GM19239 (cell line): ENCODE measurements around the gene TAF11L4.
A peak's percentile ranks its signal among the peaks of the same experiment; 100 is the strongest.
"Not testable (repeated sequence)": the region's sequence is repeated elsewhere in the genome, so short reads cannot be mapped to it uniquely, and the experiment has no call there.

ENCODE experiments used
- DNase-seq: peaks from one replicate; pipeline ENCODE4 v3.0.0; 2011; ENCODE audit warnings: low spot score; ENCODE audit not compliant: insufficient read length
- FAIRE-seq: peaks from 2 replicates; lab custom pipeline; 2011; peaks lifted over from hg19 to GRCh38; lab: Jason Lieb, UNC

The TAF11L4 gene

GRCh38 chr5:17521501-17521900 lies at the start of gene TAF11L4:
Gene TAF11L4, plus strand, starts transcription at chr5:17521801.
- FAIRE-seq, DNase-seq: not testable (repeated sequence)

- not testable (repeated sequence) for FAIRE-seq, DNase-seq
Observed at GRCh38 chr5:17475064-17475463, 46.5 kb upstream of the TAF11L4 start.

DNA sequence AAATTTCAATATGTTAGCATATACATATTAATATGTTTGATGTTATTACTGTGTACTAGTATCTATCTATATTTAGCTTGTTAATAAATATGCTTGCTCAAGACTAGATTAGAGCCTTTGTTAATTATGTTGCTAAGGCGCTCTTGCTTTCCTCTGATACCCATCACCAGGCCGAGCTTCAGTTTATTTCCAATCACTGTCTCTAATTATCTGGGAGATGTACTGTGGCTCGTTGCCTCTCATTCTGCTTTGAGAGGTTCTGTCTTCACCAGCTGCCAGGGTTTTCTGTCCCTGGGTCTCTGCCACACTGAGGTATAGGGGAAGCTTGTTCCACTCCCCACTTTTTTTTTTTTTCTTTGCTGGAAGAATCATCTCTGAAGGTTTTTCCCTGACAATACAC lies 44.6 kb upstream of the TAF11L4 start:
- DNase-seq (no peak), FAIRE-seq (no peak)

DNA sequence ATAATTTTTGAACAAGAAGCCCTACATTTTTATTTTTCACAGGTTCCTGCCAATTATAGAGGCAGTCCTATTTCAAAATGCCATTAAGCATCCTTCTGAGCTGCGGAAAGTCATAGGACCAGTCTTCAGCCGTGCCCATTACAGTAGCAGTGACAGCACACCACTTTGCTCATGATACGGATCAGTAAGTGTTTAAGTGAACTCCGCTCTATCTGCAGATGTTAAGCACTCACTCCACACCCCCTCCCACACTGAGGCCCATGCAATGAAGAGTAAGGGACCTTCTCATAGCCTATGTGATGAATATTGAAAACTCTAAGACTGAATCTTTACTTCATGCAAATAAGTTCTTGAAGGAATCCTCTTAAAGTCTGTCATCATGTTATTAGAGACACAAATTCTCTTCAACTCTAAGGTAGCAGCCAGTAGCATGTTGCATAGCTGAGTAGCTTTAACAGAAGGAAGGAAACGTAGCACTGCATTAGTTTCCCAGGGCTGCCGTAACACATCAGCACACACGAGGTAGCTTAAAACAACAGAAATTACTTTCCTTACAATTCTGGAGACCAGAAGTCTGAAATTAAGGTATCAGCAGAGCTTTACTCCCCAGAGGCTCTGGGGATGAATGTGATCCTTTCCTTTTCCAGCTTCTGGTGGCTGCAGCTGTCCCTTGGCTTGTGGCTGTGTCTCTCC lies 43.9 kb upstream of the TAF11L4 start:
- FAIRE-seq (no peak), DNase-seq (no peak)

DNA sequence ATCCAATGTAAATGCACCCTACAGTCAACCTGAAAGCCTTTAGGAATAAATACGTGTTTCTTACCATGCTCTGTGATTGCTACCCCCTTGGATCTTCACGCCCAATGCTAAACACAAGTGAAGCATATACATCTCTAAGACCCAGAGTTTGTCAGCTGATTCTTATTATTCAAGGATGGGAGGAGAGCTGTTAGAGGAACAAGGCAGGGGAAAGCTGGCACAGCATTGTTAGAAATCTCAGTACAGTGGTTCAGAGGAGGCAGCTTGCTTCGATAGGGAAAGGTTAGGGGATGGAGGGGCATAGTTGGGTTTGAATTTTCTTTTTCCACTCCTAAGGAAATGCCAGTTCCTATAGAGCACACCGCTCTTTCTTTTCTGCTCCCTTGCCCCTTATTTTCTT lies 40.2 kb upstream of the TAF11L4 start:
- DNase-seq (no peak), FAIRE-seq (no peak)

DNA sequence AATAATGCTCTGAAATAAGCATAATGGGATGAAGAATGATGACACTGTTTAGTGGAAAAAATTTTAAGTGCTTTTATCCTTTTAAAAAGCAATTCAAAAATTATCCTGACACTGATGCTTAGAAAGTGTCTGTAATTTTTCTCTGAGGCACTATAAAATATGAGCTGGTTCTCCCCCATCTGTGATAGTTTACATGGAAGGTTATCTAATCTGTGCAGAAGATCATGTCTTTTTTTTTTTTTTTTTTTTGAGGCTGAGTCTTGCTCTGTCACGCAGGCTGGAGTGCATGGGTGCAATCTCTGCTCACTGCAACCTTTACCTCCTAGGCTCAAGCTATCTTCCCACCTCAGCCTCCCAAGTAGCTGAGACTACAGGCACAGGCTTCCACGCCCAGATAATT lies 38.8 kb upstream of the TAF11L4 start:
- DNase-seq (no peak), FAIRE-seq (no peak)

DNA sequence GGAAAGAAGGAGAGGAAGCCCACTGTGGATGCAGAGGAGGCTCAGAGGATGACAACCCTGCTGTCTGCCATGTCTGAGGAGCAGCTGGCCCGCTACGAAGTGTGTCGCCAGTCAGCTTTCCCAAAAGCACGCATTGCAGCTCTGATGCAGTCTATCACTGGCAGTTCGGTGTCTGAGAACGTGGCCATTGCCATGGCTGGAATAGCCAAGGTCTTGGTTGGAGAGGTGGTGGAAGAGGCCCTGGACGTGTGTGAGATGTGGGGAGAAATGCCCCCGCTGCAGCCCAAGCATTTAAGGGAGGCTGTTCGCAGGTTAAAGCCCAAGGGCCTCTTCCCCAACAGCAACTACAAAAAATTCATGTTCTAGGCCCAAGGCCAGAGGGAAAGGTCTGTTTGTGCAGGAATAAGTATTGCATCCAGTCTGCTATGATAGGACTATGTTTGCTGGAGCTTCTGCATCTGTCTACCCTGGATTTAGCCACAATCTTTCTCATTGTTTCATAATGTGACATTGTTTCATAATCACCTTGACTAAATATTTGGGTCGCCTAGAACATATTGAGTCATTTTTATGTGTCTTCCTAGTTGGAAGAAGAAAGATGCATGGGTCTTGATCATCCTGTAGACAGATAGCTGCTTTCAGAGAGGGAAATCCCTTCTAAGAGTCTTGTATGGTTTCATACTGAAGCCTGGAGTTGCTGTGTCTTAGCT lies 35.0 kb upstream of the TAF11L4 start:
- FAIRE-seq, DNase-seq: not testable (repeated sequence)

DNA sequence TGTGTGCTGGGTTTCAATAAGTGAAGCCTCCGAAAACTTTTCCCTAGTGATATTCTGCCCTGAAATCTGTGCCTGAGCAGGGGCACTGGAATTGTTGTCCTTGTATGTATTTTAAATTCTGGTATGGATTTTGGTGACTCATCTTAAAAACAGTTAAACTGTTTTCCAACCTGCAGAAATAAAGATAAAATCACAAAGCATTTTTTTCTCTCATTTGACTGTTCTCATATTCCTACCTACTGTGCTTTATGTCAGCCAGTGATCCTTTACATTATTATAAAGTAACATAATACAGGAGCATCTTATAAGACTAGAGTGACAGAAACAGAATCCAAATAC lies 34.5 kb upstream of the TAF11L4 start:
- FAIRE-seq: no peak
- no peak for DNase-seq

GRCh38 chr5:17491257-17491656 lies 30.3 kb upstream of the TAF11L4 start:
- FAIRE-seq, DNase-seq: not testable (repeated sequence)

DNA sequence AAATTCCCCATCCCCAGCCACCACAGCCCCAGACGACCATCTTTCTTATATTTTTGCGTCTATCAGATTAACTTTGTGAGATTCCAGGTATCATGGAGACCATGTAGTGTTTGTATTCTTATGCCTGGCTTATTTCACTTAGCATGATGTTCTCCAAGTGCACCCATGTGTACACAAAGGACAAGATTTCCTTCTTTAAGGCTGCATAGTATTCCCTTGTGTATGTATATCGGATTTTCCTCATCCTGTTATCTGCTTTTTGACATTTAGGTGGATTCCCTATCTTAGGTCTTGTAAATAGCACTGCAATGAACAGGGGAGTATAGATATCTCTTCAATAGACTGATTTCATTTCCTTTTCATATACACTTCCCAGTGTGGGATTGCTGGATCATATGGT lies 28.8 kb upstream of the TAF11L4 start:
- DNase-seq: no peak
- peak; percentile 35 for FAIRE-seq

DNA sequence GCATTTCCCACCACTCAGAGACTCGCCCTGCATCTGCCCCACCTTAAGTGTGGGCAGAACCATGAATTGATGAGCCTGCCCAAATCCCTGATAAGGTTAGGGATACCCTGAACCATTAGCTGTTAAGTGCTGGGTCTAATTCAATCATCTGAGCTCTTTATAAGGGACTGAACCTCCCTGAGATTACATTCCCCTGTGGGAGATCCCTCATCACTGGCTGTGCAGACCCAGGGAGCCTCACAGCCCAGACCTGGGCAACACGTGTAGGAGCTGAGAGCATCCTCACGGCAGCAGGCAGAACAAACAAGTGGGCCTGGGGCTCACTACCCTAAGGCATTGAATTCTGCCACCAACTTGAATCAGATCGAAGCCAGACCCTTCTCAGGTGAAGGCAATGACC lies 24.2 kb upstream of the TAF11L4 start:
- FAIRE-seq (no peak), DNase-seq (no peak)

DNA sequence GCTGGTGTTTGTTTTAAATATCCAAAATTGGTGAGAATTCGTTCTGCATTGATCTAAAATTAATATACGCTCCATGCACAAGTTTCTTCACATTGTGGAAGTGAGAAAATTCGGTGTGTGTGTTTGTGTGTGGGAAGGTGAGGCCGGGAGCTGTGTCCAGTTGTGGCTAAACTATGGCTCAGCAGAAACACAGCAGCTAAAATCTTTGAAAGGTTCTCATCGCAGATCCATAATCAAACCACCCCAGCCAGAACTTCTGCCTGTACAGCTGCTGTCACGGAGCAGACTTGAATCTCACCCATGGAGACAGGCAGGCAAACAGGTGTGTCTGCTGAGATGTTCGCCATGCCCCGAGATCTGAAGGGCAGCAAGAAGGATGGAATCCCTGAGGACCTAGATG lies 23.7 kb upstream of the TAF11L4 start, which contains the start of gene TAF11L2:
Gene TAF11L2, plus strand, starts transcription at position 301 of the 400 bp plus-strand sequence.
- FAIRE-seq, DNase-seq: not testable (repeated sequence)

GRCh38 chr5:17511775-17512325 lies 9.8 kb upstream of the TAF11L4 start:
- FAIRE-seq: no peak
- no peak for DNase-seq

- DNase-seq, FAIRE-seq: not testable (repeated sequence)
Observed at GRCh38 chr5:17517526-17517925, 4.1 kb upstream of the TAF11L4 start.

DNA sequence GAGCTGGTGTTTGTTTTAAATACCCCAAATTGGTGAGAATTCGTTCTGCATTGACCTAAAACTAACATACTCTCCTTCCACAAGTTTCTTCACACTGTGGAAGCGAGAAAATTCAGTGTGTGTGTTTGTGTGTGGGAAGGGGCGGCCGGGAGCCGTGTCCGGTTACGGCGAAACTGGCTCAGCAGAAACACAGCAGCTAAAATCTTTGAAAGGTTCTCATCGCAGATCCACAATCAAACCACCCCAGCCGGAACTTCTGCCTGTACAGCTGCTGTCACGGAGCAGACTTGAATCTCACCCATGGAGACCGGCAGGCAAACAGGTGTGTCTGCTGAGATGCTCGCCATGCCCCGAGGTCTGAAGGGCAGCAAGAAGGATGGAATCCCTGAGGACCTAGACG lies 3.5 kb upstream of the TAF11L4 start, which contains the start of gene TAF11L3:
Gene TAF11L3, plus strand, starts transcription at position 301 of the 400 bp plus-strand sequence.
- not testable (repeated sequence) for DNase-seq, FAIRE-seq

DNA sequence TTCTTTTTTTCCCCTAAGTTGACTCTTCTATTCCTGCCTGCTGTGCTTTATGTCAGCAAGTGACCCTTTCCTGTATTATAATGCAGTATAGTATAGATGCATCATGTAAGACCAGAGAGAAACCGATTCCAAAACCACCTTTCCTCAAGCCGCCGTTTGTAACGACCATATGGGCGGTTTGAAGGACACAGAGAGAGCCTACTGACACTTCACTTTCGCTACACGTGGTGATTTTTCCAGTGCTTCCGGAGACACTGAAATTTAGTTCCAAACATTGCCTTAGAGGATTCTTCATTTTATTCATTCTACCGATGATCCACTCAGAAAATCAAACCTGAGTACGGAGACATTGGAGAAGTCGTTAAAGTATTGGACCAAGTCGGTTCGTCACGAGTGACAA lies 2.1 kb upstream of the TAF11L4 start:
- not testable (repeated sequence) for FAIRE-seq, DNase-seq

- FAIRE-seq, DNase-seq: not testable (repeated sequence)
Observed at GRCh38 chr5:17524935-17525334, 3.3 kb downstream of the TAF11L4 start, which contains the start of gene TAF11L5. Gene TAF11L5, plus strand, starts transcription at chr5:17525235.

DNA sequence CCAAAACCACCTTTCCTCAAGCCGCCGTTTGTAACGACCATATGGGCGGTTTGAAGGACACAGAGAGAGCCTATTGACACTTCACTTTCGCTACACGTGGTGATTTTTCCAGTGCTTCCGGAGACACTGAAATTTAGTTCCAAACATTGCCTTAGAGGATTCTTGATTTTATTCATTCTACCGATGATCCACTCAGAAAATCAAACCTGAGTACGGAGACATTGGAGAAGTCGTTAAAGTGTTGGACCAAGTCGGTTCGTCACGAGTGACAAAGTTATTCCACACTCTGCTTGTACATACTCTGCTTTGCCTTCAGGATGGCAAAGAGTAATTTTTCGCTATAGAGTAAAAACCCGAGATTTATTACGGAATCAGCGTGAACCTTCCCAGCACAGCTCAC lies 4.9 kb downstream of the TAF11L4 start:
- not testable (repeated sequence) for DNase-seq, FAIRE-seq

DNA sequence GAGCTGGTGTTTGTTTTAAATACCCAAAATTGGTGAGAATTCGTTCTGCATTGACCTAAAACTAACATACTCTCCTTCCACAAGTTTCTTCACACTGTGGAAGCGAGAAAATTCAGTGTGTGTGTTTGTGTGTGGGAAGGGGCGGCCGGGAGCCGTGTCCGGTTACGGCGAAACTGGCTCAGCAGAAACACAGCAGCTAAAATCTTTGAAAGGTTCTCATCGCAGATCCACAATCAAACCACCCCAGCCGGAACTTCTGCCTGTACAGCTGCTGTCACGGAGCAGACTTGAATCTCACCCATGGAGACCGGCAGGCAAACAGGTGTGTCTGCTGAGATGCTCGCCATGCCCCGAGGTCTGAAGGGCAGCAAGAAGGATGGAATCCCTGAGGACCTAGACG lies 6.8 kb downstream of the TAF11L4 start, which contains the start of gene TAF11L6:
Gene TAF11L6, plus strand, starts transcription at position 301 of the 400 bp plus-strand sequence.
- not testable (repeated sequence) for FAIRE-seq, DNase-seq
